Measurements from ENCODE around the gene CAP2. TPM values are rescaled to one million over a fixed set of nuclear protein-coding genes. Genes with fewer than 3 reads are reported as not detected.
A peak's percentile ranks its signal among the peaks of the same experiment; 100 is the strongest.
"Not testable (repeated sequence)": the region's sequence is repeated elsewhere in the genome, so short reads cannot be mapped to it uniquely, and the experiment has no call there.

CAP2 gene
- total RNA-seq, 1 experiment from 2014 or later = 44.1 TPM

DNA sequence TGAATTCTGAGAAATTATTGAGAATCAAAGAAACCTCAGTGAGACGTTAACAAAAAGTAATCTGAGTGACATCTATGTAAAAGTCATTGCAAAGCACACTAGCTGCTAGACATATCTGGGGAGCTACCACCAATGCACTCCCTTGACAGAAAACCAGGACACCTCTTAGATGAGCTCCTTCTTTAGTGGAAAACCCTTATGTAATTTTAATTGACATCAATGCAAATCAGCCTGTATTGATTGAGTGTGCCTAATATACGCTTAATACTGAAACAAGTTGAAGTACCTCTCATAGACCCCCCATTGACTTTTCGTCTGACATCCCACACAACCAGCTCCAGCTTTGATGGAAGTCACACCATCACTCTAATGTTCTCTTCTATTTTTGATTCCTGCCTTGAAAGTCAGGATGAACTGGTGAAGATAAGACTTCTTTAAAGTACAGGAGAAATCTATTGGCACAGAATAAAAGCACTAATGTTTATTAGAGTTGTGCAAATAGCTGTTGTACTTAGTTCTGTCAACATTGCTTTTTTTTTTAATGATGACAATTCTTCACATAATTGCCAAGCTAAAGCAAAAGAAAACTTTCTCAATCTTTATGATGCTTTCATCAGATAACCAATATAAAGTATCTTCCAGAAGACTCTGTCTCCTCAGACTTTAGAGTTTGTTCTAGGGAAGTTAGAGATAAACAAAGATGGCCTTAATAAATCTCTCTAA is 108.7 kb downstream of the CAP2 start:
- no peak for DNase-seq (ENCODE audit: low read depth)

DNA sequence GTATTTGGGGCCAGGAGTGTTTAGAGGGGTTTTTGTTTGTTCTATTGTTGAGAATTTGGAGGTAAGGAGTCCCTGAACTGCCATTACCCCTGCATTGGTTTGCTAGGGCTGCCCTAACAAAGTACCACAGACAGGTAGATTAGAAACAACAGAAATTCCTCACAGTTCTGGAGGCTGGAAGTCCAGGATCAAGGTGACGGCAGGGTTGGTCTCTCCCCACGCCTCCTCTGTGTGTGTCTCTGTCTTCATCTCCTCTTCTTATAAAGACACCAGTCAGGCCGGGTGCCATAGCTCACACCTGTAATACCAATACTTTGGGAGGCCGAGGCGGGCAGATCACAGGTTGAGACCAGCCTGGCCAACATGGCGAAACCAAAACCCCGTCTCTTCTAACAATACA is 109.7 kb downstream of the CAP2 start:
- no peak for DNase-seq (ENCODE audit: low read depth)

DNA sequence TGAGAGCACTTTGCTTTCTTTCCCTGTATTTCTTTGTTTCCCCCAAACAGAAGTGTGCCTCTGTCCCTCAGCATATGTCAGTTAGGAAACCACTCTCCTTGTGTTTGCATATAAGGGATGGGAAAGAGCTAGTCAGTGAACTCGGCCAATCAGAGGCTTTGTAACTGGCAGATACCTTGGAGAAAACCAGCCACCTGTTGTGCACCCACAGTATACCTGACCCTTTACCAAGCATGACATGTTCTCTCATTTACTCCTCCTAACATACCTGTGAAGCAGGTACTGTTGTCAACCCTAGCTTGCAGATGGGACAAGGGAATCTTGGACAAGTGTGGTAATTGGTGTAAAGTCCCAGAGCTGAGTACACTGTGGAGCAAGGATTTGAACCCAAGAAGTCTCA is 110.6 kb downstream of the CAP2 start:
- DNase-seq (ENCODE audit: low read depth) = no peak

DNA sequence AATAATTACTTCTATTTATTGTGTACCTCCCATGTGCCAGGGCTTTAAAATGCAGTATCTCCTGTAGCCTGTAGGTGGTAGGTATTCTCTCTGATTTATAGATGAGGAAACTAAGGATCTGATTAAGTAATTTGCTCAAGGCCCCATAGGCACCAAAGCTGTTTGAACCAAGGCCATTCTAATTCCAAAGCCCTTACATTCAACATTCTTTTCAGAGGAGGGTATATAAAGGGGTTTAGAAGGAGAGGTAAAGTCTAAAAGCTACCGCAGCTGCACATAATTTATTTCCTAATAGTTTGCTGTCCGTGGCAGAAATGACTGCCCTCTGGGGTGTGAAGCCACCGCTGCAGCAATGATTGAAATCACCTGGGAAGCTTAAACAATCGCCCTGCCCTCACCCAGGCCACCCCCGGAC is 111.7 kb downstream of the CAP2 start:
- DNase-seq (ENCODE audit: low read depth) = peak; percentile 25

DNA sequence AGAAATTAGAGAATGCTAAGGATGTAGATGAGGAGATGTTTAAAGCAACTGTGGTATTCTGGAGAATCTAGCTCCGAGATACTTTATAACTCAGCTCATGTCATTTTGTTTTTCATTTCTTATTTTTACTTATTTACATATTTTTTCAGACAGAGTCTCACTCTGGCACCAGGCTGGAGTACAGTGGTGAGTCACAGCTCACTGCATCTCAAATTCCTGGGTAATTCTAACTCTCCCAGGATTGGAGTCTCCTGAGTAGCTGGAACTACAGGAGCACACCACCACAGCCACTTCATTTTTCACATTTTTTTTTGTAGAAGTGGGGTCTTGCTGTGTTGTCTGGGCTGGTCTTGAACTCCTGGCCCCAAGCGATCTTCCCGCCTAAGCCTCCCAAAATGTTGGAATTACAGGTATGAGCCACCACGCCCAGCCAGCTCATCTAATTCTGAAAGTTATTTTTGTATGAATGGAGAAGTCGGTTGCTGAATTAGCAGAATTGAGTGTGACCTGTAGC is 112.4 kb downstream of the CAP2 start:
- peak; percentile 70 for DNase-seq (ENCODE audit: low read depth)

DNA sequence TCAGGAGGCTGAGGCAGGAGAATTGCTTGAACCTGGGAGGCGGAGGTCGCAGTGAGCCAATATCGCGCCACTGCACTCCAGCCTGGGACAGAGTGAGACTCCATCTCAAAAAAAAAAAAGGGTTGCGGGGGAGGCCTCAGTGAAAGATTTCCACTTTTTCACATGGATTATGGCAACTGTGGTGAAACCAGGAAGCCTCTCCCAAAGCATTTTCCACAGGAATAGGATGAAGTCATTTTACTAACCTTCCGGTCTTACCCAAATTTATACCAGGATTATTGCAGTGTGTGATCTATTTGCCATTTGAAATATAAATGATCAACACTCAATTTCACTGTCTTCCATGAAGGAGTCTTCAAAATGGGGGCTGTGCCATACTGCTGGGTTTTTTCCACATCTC is 113.1 kb downstream of the CAP2 start:
- no peak for DNase-seq (ENCODE audit: low read depth)

DNA sequence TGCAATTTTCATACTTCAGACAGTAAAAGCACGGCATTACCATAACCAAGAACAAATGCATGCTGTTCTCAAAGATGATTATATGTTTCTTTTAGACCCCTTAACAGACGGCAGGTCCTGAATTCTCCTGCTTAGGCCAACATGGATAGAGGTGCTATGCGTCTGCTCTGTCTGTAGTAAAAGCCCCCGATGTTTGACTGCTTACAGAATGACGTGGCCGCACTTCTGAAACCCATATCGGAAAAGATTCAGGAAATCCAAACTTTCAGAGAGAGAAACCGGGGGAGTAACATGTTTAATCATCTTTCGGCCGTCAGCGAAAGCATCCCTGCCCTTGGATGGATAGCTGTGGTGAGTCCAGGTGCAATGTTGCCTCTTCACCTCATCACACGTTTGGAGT is 113.6 kb downstream of the CAP2 start:
- DNase-seq (ENCODE audit: low read depth) = no peak

DNA sequence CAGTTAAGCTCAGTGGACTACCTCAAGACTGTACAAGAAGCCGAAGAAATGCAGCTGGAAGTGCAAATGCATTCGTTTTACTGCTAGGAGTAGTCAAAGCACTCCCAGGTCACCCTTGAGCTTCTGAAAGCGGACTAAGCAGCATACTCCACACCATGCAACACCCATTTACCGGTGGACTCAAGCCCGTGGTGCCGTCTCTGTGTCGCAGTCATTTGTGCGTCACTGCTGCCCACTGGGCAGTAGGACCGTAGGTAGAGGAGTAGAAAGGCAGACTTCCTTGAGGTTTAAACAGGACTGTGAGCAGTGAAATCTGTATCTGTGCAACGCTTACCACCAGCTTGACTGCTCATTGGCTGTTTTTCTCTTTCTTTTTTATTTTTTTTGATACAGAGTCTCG is 117.7 kb downstream of the CAP2 start:
- no peak for DNase-seq (ENCODE audit: low read depth)

DNA sequence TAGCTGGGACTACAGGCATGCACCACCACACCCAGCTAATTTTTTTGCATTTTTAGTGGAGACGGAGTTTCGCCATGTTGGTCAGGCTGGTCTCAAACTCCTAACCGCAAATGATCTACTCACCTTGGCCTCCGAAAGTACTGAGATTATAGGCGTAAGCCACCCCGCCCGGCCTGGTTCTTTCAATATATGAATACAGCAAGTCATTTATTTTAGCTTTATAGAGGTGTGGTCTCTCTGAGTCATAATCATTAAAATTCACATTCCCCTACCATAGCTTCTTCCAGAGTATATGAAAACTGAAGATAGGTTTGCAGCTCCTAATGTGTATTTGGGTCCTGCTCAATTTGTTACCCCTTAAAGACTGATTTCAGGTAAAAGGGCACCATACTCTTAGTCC is 118.2 kb downstream of the CAP2 start:
- DNase-seq (ENCODE audit: low read depth) = no peak

DNA sequence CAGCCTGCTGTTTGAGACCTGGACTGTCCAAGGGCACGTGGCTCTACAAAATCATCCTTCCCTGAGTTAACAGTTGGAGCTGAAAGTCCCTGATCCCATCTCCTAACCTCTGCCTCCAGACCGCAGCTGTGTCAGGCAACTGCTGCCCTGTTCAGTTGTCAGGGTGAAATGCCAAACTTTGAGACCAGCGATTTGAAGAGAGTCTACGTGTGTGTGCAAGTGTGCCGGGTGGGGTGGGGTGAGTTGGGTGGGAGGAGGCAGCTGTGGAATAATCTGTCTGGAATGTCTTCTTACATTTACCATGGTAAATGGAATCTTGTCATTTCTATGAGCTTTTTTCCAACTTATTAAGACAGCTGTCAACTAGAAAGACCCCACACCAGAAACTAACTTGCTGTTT is 125.7 kb downstream of the CAP2 start:
- DNase-seq (ENCODE audit: low read depth) = no peak

DNA sequence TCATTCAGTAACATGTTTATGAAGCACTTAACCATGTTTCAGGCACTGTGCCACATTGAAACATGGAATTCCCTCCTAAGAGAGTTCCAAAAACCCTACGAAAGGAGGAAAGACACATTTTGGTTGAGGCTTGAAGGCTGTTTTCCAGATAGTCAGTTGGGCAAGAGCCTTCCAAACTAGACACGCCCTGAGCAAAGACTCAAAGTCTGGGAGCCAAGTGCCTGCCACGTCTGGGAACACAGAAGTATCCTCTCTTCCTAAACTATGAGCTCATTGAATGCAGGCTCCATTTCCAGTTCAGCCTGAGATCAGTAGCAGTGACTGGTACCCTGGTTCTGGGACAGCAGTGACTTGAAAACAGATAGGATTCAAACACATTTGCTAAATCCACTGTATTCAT is 132.2 kb downstream of the CAP2 start:
- no peak for DNase-seq (ENCODE audit: low read depth)

DNA sequence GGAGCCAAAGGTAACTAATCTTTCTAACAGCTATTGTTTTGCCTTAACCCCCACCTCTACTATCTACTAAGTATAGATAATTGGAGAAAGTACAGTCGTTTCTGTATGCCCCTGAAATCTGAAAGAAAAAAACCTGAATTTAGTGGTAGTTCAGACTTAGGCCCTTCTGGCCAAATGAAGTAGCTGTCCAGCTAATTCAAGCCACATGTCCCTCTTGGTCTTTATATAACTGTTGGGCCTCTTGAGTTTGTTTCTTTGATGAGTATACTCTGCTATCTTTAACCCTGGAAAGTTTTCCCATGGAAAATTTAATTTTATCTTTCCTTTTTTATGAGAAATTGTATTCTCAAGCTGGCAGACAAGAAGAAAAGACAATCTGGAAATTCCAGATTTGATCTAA is 133.7 kb downstream of the CAP2 start:
- DNase-seq (ENCODE audit: low read depth) = no peak

DNA sequence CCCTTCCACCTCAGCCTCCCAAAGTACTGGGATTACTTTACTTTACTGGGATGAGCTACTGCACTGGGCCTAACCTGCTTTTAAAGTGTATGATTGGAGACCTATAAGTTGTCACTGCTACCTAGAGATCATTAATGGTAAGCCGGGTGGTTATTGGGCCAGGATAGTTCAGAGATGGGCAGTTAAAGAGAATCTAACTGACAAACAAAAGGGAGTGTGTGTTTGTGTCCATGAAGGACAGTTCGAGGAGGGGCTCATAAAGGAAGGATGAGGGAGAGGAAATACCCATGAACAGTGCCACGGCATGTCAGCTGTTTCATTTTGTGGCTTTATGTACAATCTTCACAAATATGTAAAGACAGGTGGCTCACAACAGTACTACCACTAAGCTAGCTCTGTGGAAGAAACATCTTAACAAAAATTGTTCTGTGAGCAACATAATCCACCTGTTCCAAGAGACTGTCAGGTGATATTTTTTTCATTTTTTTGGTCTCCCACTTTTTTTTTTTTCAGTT is 137.0 kb downstream of the CAP2 start:
- no peak for DNase-seq (ENCODE audit: low read depth)

DNA sequence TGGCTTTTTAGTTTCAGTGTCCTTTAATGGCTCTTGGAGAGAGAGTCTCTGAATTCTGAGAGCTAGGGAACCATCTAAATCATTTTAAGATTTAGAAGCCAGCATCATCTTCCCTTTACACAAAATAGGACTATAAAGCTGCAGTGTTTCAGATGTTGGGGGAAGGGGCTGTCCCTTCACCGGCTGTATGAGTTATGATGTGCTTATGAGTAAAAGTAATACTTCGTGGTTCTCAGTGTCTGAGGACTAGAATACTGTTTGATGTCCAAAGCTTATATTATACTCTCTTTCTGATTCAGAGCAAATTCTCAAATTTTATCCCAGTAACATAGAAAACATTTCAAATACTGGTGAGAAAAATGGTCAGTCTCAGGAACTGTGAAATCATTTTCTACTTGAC is 143.2 kb downstream of the CAP2 start:
- no peak for DNase-seq (ENCODE audit: low read depth)

DNA sequence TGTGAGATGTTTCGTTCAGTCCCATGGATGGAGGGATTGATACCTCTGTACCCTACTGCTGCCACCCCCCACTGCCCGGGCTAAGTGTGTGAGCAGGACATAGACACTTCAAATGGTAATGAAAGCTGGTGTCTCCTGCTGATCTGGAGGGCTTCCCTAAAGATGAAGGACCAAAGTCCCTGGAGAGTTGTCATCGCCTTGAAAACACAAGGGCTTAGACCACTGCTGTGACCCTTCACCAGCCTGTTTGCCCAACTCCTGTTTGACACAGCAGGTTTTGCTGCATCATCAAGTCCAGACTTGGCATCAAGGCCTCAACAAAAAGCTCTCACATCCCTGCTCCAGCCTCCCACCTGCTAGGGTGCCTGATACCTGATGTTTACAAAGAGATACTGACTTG is 148.8 kb downstream of the CAP2 start:
- no peak for DNase-seq (ENCODE audit: low read depth)

DNA sequence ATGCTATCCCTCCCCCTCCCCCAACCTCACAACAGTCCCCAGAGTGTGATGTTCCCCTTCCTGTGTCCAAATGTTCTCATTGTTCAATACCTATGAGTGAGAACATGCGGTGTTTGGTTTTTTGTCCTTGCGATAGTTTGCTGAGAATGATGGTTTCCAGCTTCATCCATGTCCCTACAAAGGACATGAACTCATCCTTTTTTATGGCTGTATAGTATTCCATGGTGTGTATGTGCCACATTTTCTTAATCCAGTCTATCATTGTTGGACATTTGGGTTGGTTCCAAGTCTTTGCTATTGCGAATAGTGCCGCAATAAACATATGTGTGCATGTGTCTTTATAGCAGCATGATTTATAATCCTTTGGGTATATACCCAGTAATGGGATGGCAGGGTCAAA is 152.3 kb downstream of the CAP2 start:
- DNase-seq (ENCODE audit: low read depth) = not testable (repeated sequence)

DNA sequence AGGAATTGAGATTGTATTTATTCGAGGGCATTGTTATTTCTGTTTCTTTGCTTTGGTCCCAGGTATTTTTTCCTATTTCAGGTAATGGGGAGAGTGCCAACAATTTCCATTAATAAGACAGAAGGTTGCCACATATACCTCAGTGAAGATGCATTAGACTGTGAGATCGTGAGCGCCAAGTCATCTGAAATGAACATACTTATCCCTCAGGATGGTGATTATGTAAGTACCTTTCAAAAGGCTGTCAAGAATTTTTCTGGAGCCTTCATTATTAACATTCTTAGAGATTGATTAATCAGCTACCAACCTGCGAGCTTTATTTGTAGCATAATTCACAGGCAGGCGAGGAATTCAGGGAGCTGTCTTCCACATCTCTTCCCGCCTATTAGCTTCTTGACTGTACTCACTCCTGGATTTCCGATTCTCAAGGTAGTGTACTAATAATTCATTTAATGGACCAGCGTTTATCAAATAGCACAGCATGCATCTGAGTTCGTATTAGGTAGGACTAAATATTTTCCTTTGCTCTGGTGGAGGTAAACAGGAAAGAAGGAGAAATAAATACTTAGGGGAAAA is 158.1 kb downstream of the CAP2 start:
- no peak for DNase-seq (ENCODE audit: low read depth)

DNA sequence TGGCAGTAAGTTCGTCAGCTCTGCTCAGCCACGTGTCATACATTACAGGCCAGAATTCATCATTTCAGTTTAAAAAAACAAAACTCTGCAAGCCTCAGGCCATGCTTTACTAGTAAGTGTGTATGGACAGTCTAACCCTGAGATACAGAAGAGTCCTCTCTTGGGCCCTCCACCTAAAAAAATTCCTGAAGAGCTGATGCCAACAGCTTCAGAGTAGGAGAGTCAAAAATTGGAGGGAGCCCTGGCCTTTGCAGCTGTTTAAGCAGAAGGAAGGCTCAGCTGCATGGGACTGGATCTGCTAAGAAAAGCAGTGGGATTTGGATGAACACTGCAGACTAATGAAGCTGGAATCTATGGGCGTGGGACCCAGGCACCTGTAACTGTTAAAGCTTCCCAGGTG is 159.5 kb downstream of the CAP2 start:
- no peak for DNase-seq (ENCODE audit: low read depth)

DNA sequence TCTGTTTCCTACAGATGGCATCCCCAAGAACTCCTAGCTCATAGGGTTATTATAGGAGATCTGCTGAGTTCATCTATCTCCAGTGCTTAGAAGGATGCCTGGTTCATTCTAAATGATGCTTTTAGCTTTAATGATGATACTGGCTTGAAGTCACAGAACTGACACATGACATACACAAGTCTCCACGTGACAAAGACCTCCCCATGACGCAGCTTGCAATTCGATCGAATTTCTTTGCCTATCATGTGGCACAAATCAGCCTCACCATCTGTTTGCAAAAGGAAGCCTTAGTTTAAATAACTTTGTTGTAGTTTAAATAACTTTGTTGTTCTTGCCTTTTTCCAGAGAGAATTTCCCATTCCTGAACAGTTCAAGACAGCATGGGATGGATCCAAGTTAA is 162.6 kb downstream of the CAP2 start:
- no peak for DNase-seq (ENCODE audit: low read depth)

DNA sequence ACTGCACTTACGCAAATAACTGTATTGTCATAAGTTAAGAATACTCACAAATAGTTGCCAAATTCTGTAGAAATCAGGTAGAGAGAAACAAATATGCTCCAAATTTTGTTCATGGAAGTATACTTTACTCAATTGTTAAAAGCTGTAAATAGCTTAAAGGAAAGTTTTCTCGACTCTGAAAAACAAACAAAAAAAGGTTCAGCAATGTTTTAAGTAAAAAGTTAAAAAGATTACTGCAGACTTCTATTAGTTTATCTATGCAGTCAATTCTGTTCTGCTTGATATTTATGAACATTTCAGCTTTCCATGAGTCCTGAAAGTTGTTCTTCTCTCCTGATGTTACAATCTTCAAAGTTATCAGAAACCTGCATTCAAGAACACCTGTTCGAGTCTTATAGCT is 169.2 kb downstream of the CAP2 start:
- DNase-seq (ENCODE audit: low read depth) = no peak

DNA sequence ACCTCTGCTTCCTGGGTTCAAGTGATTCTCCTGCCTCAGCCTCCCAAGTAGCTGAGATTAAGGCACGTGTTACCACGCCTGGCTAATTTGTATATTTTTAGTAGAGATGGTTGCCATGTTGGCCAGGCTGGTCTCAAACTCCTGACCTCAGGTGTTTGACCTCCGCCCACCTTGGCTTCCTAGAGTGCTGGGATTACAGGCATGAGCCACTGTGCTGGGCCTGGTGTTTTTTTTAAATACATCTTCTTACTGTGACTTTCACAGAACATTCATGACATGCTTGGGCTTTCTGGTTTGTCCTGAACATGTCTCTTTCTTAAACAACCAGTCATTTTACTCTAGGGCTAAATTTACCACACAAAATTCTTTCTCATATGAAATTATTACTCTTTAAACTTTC is 172.0 kb downstream of the CAP2 start:
- DNase-seq (ENCODE audit: low read depth) = no peak

DNA sequence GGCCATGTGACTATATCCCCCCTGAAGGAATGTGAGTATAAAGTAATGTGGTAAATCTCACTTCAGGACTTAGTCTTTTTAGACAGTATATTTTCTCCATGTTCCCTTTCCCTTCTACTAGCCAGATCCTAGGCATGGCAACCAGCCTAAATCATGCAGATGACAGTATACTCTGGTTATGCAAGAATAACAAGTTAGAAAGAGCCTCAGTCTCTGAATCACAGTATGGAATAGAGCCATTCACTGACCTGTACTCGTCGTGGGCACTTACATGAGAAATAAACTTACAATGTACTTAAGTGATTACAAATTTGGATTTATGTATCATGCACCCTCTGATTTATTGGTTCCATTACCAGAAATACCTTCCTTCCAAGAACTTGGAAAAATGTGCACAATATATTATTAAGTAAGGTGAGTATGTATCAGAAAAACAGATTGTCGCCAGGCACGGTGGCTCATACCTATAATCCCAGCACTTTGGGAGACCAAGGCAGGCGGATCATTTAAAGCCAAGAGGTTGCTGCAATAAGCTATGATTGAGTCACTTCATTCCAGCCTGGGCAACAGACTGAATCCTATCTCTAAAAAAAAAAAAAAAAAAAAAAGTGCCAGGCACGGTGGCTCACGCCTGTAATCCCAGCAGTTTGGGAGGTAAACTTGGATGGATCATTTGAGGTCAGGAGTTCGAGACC is 181.6 kb downstream of the CAP2 start:
- peak; percentile 78 for DNase-seq (ENCODE audit: low read depth)

DNA sequence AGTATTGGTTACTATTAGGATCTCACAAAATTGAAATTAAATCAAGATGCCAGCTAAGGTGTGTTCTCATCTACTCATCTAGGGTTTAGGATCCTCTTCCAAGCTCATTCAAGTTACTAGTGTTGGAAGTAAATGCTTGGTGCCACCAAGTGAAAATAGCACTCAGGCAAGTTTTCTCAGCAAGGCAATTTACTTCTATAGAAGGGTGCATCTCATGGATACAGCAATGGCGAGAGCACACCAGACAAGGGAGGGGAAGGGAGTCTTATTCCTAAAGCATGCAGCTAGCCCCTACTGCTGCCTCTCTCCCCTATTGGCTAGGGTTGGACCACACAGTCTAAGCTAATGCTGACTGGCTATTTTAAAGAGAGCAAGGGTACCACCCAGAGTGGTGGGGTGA is 183.7 kb downstream of the CAP2 start:
- DNase-seq (ENCODE audit: low read depth) = no peak

All from M059J (cell line).